SU-DHL-6 (cell line): ENCODE measurements around the gene CHMP5.

Experiments
- CTCF ChIP-seq: fragments of 200-600 bp; sonication (generic); IDR thresholded peaks from one replicate; pipeline ENCODE4 v1.5.1; 2017; ENCODE audit warnings: antibody characterized with exemption, mild to moderate bottlenecking, low read length, moderate library complexity; ENCODE audit not compliant: insufficient read depth, poor library complexity, severe bottlenecking
- EZH2phosphoT487 ChIP-seq: fragments of 200-600 bp; sonication (generic), shearing (Covaris generic); conservative IDR thresholded peaks from 2 replicates; pipeline ENCODE4 v1.6.1; 2018; ENCODE audit warnings: mild to moderate bottlenecking, antibody characterized with exemption, low read length, moderate library complexity, mixed read lengths

GRCh38 chr9:33273972-33274328, 9.1 kb downstream of the CHMP5 start:
- TF ChIP-seq CTCF = no peak
- TF ChIP-seq EZH2phosphoT487 = no peak
